Measurements from ENCODE around the gene SLC35E2B. TPM values are rescaled to one million over a fixed set of nuclear protein-coding genes. Genes with fewer than 3 reads are reported as not detected.
"Not testable (repeated sequence)": the region's sequence is repeated elsewhere in the genome, so short reads cannot be mapped to it uniquely, and the experiment has no call there.

The SLC35E2B gene
- total RNA-seq, 1 donor from 2014 or later = 119 TPM

DNA sequence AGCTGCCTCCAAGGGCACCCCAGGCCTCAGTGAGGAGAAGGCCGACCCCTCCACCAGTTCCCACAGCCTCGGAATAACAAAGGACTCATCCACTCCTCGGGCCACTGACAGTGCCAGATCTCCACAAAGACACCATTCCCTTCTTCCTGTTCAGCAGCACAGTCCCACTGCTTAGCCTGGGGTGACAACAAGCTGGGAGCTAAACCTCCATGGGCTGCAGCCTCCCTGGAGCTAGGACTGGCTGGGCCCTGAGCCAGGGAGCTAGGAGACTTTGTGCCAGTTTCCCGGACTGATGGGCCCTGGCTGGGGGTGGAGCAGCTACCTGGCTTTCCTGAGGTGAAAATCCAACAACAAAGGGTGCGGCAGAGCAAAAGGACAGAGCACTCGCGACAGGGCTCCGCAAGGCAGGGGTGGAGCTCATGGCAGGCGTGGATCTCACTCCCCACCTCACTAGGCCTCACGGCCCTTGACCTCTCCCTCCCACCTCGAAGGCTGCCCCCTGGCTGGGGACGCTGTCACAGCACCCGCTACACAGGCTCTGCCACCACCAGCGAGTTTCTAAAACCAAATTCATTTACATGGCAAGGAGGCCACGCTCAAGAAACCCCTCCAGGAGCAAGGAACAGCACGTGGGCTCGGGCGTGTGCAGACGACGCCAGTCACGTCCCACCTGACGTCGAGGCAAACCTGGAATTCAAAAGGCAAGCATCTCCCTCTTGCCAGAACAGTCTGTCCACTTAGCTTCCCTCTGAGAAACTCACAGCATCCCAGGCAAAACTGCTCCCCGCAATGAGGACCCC lies 13.8 kb downstream of the SLC35E2B start:
- Mint-ChIP-seq H3K4me1 (peaks cover 3% of the 10 kb centered on the region), H3K4me3 (no peak overlapping the region), H3K27me3 (ENCODE audit: low read depth) (no peaks in the 10 kb centered on the region), H3K36me3 (peaks cover 8% of the 10 kb centered on the region), H3K27ac (peak overlapping the region; percentile 25), H3K9me3 (no peaks in the 10 kb centered on the region)
- TF ChIP-seq, protein P1, sequence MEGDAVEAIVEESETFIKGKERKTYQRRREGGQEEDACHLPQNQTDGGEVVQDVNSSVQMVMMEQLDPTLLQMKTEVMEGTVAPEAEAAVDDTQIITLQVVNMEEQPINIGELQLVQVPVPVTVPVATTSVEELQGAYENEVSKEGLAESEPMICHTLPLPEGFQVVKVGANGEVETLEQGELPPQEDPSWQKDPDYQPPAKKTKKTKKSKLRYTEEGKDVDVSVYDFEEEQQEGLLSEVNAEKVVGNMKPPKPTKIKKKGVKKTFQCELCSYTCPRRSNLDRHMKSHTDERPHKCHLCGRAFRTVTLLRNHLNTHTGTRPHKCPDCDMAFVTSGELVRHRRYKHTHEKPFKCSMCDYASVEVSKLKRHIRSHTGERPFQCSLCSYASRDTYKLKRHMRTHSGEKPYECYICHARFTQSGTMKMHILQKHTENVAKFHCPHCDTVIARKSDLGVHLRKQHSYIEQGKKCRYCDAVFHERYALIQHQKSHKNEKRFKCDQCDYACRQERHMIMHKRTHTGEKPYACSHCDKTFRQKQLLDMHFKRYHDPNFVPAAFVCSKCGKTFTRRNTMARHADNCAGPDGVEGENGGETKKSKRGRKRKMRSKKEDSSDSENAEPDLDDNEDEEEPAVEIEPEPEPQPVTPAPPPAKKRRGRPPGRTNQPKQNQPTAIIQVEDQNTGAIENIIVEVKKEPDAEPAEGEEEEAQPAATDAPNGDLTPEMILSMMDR (IDR thresholded peaks at IDR 0.05; ENCODE audit: unreplicated experiment) = no peak
- DNase-seq (ENCODE audit: low spot score in 2 of 2, unreplicated experiment in 2 of 2) = no peak

- H3K4me3 Mint-ChIP-seq = no peak overlapping the region
- TF ChIP-seq, protein P1 (IDR thresholded peaks at IDR 0.05; ENCODE audit: unreplicated experiment) = no peak
- H3K4me1 Mint-ChIP-seq = no peaks in the 10 kb centered on the region
- no peak for DNase-seq (ENCODE audit: low spot score in 2 of 2, unreplicated experiment in 2 of 2)
- no peak overlapping the region for H3K27ac Mint-ChIP-seq
- H3K36me3 Mint-ChIP-seq = peaks cover 9% of the 10 kb centered on the region
- no peaks in the 10 kb centered on the region for H3K27me3 Mint-ChIP-seq (ENCODE audit: low read depth)
- H3K9me3 Mint-ChIP-seq = no peaks in the 10 kb centered on the region
These were observed 14.6 kb downstream of the SLC35E2B start for GRCh38 chr1:1677718-1678580.

GRCh38 chr1:1676087-1676486 lies 16.5 kb downstream of the SLC35E2B start:
- not testable (repeated sequence) for H3K36me3 Mint-ChIP-seq; H3K27me3 Mint-ChIP-seq (ENCODE audit: low read depth); DNase-seq (ENCODE audit: low spot score in 2 of 2, unreplicated experiment in 2 of 2); H3K4me1 Mint-ChIP-seq; H3K27ac Mint-ChIP-seq; H3K4me3 Mint-ChIP-seq; H3K9me3 Mint-ChIP-seq

DNA sequence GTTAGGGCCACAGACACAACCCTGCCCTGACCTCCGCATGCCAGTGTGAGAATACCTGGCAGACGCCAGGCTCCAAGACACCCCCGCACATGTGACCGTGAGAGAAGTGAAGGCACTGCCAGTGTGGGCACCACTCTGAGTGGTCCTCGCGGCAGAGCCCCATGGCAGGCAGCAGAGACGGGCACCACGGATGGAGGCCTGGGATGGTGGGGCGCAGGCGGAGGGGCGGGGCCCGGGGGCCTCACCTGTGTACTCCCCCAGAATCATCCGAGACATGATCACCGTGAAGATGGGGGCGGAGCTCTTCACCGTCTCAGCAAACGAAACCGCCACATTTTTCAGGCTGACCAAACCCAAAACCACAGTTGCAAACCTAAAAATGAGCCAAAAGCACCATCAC lies 17.4 kb downstream of the SLC35E2B start:
- not testable (repeated sequence) for H3K4me3 Mint-ChIP-seq; H3K27me3 Mint-ChIP-seq (ENCODE audit: low read depth); H3K9me3 Mint-ChIP-seq; DNase-seq (ENCODE audit: low spot score in 2 of 2, unreplicated experiment in 2 of 2); H3K4me1 Mint-ChIP-seq; H3K36me3 Mint-ChIP-seq; H3K27ac Mint-ChIP-seq

- not testable (repeated sequence) for DNase-seq (ENCODE audit: low spot score in 2 of 2, unreplicated experiment in 2 of 2); H3K9me3 Mint-ChIP-seq; H3K27ac Mint-ChIP-seq; H3K27me3 Mint-ChIP-seq (ENCODE audit: low read depth); H3K4me3 Mint-ChIP-seq; H3K36me3 Mint-ChIP-seq; H3K4me1 Mint-ChIP-seq
These were observed 17.8 kb downstream of the SLC35E2B start for GRCh38 chr1:1674806-1675205.

DNA sequence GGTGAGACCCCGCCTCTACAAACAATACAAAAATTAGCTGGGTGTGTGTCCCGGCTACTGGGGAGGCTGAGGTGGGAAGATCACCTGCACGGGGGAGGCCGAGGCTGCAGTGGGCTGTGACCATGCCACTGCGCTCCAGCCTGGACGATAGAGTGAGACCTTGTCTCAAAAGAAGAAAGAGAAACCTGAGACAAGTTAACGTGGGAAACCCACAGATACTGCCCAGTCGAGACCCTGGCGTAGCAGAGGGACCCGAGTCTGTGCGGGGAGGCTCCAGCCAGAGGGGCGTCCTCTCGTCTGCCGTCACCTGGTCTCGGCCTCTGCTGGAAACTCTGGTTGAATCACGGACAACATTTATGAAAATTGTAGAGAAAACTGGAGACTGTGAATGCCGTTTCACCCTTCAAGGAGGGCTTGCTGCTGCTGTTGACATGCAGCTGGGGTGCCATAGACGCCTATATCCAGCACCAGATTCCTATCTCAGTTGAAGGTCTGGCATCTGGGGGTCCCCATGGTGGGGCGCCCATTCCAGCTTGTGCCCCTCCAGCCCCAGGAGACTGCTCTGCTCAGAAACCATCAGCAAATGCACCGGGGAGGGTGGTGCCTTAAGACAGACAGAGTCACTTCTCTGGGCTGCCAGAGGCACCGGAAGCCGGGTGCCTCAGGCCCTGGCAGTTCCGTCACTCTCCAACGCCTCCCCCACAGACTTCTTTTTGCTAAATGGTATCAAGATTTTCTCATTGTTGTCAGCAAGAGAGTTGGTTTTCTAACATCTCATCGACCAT lies 20.2 kb downstream of the SLC35E2B start:
- no peak overlapping the region for H3K27ac Mint-ChIP-seq
- H3K36me3 Mint-ChIP-seq = peaks cover 9% of the 10 kb centered on the region
- no peak for DNase-seq (ENCODE audit: low spot score in 2 of 2, unreplicated experiment in 2 of 2)
- H3K9me3 Mint-ChIP-seq = no peaks in the 10 kb centered on the region
- H3K4me3 Mint-ChIP-seq = no peak overlapping the region
- no peaks in the 10 kb centered on the region for H3K27me3 Mint-ChIP-seq (ENCODE audit: low read depth)
- H3K4me1 Mint-ChIP-seq = no peaks in the 10 kb centered on the region
- TF ChIP-seq, protein P1 (IDR thresholded peaks at IDR 0.05; ENCODE audit: unreplicated experiment) = no peak
